GM23338 (cell line): ENCODE data around the gene GNG12.

Experiments used
- CREB1 ChIP-seq: fragments of 250-450 bp; sonication (Bioruptor Pico); IDR thresholded peaks from 2 replicates; pipeline ENCODE4 v1.5.0; 2020; ENCODE audit warnings: low read depth, mild to moderate bottlenecking, moderate library complexity
- CTCF ChIP-seq, 2 experiments: fragments of 200-600 bp in 1 of 2; sonication (generic) in 1 of 2; conservative IDR thresholded peaks; 2 replicates each; pipeline versions ENCODE4 v1.5.1 to v1.6.1; 2016 to 2017; ENCODE audit warnings: antibody characterized with exemption in 2 of 2, low read depth in 2 of 2, mild to moderate bottlenecking in 2 of 2, moderate library complexity in 1 of 2
- EZH2 ChIP-seq: fragments of 200-600 bp; sonication (generic); IDR thresholded peaks from one replicate; pipeline ENCODE4 v1.8.0; 2017; ENCODE audit warnings: antibody characterized with exemption, mild to moderate bottlenecking, low read depth; ENCODE audit not compliant: unreplicated experiment
- EZH2phosphoT487 ChIP-seq: fragments of 200-600 bp; sonication (generic); IDR thresholded peaks from one replicate; pipeline ENCODE4 v1.8.1; 2018; ENCODE audit warnings: antibody characterized with exemption; ENCODE audit not compliant: unreplicated experiment
- JUNB ChIP-seq: IDR thresholded peaks from one replicate; pipeline ENCODE4 v1.6.1; 2016; ENCODE audit warnings: antibody characterized with exemption; ENCODE audit not compliant: unreplicated experiment
- POLR2AphosphoS5 ChIP-seq: IDR thresholded peaks from 2 replicates; pipeline ENCODE4 v1.6.1; 2016; ENCODE audit warnings: antibody characterized with exemption, low read depth
- STAT1 ChIP-seq: IDR thresholded peaks from one replicate; pipeline ENCODE4 v1.6.1; 2016; ENCODE audit warnings: antibody characterized with exemption; ENCODE audit not compliant: unreplicated experiment
- TF ChIP-seq, protein P1 (sequence below): IDR thresholded peaks from one replicate; pipeline ENCODE4 v1.6.1; 2018; ENCODE audit warnings: antibody characterized with exemption; ENCODE audit not compliant: unreplicated experiment

DNA sequence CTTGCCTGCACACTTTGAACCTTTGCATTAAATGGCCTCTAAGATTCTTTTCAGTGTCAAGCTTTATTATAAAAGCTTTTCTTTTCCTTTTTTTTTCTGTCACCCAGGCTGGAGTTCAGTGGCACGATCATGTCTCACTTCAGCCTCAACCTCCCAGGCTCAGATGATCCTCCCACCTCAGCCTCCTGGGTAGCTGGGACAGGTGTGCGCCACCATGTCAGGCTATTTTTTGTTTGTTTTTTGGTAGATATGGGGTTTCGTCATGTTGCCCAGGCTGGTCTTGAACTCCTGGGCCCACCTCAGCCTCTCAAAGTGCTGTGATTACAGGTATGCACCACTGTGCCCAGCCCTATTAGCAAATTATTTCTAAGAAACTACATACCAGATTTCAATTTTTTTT, 95.4 kb downstream of the GNG12 start:
- TF ChIP-seq CTCF (conservative IDR thresholded peaks at IDR 0.05; ENCODE audit: low read depth in 2 of 2), result no peak
- TF ChIP-seq, protein P1, sequence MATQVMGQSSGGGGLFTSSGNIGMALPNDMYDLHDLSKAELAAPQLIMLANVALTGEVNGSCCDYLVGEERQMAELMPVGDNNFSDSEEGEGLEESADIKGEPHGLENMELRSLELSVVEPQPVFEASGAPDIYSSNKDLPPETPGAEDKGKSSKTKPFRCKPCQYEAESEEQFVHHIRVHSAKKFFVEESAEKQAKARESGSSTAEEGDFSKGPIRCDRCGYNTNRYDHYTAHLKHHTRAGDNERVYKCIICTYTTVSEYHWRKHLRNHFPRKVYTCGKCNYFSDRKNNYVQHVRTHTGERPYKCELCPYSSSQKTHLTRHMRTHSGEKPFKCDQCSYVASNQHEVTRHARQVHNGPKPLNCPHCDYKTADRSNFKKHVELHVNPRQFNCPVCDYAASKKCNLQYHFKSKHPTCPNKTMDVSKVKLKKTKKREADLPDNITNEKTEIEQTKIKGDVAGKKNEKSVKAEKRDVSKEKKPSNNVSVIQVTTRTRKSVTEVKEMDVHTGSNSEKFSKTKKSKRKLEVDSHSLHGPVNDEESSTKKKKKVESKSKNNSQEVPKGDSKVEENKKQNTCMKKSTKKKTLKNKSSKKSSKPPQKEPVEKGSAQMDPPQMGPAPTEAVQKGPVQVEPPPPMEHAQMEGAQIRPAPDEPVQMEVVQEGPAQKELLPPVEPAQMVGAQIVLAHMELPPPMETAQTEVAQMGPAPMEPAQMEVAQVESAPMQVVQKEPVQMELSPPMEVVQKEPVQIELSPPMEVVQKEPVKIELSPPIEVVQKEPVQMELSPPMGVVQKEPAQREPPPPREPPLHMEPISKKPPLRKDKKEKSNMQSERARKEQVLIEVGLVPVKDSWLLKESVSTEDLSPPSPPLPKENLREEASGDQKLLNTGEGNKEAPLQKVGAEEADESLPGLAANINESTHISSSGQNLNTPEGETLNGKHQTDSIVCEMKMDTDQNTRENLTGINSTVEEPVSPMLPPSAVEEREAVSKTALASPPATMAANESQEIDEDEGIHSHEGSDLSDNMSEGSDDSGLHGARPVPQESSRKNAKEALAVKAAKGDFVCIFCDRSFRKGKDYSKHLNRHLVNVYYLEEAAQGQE, result no peak
- no peak for TF ChIP-seq EZH2
- no peak for TF ChIP-seq CREB1 (CRISPR knock-in tag)
- TF ChIP-seq POLR2AphosphoS5, result no peak
- TF ChIP-seq STAT1, result no peak
- TF ChIP-seq JUNB, result no peak
- no peak for TF ChIP-seq EZH2phosphoT487
